GM12874 (cell line): ENCODE results near the gene ANXA6.

Source experiments
- TF ChIP-seq, protein P1 (sequence below): IDR thresholded peaks from 2 replicates; pipeline ENCODE4 v1.5.1; 2011; ENCODE audit warnings: low read depth, mild to moderate bottlenecking, control low read depth, low read length, moderate library complexity; ENCODE audit not compliant: insufficient read depth

The ANXA6 gene

GRCh38 chr5:151051066-151051930 lies 106.3 kb downstream of the ANXA6 start:
- TF ChIP-seq, protein P1, sequence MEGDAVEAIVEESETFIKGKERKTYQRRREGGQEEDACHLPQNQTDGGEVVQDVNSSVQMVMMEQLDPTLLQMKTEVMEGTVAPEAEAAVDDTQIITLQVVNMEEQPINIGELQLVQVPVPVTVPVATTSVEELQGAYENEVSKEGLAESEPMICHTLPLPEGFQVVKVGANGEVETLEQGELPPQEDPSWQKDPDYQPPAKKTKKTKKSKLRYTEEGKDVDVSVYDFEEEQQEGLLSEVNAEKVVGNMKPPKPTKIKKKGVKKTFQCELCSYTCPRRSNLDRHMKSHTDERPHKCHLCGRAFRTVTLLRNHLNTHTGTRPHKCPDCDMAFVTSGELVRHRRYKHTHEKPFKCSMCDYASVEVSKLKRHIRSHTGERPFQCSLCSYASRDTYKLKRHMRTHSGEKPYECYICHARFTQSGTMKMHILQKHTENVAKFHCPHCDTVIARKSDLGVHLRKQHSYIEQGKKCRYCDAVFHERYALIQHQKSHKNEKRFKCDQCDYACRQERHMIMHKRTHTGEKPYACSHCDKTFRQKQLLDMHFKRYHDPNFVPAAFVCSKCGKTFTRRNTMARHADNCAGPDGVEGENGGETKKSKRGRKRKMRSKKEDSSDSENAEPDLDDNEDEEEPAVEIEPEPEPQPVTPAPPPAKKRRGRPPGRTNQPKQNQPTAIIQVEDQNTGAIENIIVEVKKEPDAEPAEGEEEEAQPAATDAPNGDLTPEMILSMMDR: peak; percentile 83
